RWPE2 (cell line): ENCODE data around the gene VWA3A.
A peak's percentile ranks its signal among the peaks of the same experiment; 100 is the strongest.
"Not testable (repeated sequence)": the region's sequence is repeated elsewhere in the genome, so short reads cannot be mapped to it uniquely, and the experiment has no call there.

ENCODE experiments used
- ATAC-seq: fragments of 200-7000 bp; cut with Tn5 transposase; 3 replicates; pipeline ENCODE4 v1.9.1; 2021; ENCODE audit warnings: low read depth
- DNase-seq: peaks from one replicate; pipeline ENCODE4 v3.0.0-alpha.2; 2020; ENCODE audit warnings: low spot score
- H3K27ac ChIP-seq: fragments of 450-650 bp; 2 replicates; pipeline ENCODE4 v1.5.1; 2017; ENCODE audit warnings: mild to moderate bottlenecking; ENCODE audit not compliant: poor library complexity, severe bottlenecking
- H3K27me3 ChIP-seq: fragments of 250-450 bp; sonication (Bioruptor Pico); 2 replicates; pipeline ENCODE4 v1.5.1; 2021; ENCODE audit warnings: mild to moderate bottlenecking, moderate library complexity; ENCODE audit not compliant: insufficient read depth, poor library complexity, severe bottlenecking
- H3K36me3 ChIP-seq: fragments of 250-450 bp; sonication (Bioruptor Pico); 2 replicates; pipeline ENCODE4 v1.5.1; 2020; ENCODE audit warnings: low read depth, mild to moderate bottlenecking, moderate library complexity
- H3K4me1 ChIP-seq: fragments of 250-450 bp; sonication (Bioruptor Pico); 2 replicates; pipeline ENCODE4 v1.5.1; 2021; ENCODE audit warnings: mild to moderate bottlenecking, moderate library complexity; ENCODE audit not compliant: insufficient read depth, poor library complexity, severe bottlenecking
- H3K4me3 ChIP-seq: fragments of 250-450 bp; sonication (Bioruptor Pico); 2 replicates; pipeline ENCODE4 v1.5.1; 2021; ENCODE audit warnings: mild to moderate bottlenecking, moderate library complexity; ENCODE audit not compliant: severe bottlenecking
- H3K9me3 ChIP-seq: fragments of 250-450 bp; sonication (Bioruptor Pico); 2 replicates; pipeline ENCODE4 v1.5.1; 2021; ENCODE audit warnings: mild to moderate bottlenecking, moderate library complexity; ENCODE audit not compliant: severe bottlenecking
- TF ChIP-seq, protein P1 (sequence below): fragments of 450-650 bp; IDR thresholded peaks from one replicate; pipeline ENCODE4 v1.5.1; 2017; ENCODE audit warnings: mild to moderate bottlenecking, moderate library complexity; ENCODE audit not compliant: poor library complexity, severe bottlenecking

The VWA3A gene

DNA sequence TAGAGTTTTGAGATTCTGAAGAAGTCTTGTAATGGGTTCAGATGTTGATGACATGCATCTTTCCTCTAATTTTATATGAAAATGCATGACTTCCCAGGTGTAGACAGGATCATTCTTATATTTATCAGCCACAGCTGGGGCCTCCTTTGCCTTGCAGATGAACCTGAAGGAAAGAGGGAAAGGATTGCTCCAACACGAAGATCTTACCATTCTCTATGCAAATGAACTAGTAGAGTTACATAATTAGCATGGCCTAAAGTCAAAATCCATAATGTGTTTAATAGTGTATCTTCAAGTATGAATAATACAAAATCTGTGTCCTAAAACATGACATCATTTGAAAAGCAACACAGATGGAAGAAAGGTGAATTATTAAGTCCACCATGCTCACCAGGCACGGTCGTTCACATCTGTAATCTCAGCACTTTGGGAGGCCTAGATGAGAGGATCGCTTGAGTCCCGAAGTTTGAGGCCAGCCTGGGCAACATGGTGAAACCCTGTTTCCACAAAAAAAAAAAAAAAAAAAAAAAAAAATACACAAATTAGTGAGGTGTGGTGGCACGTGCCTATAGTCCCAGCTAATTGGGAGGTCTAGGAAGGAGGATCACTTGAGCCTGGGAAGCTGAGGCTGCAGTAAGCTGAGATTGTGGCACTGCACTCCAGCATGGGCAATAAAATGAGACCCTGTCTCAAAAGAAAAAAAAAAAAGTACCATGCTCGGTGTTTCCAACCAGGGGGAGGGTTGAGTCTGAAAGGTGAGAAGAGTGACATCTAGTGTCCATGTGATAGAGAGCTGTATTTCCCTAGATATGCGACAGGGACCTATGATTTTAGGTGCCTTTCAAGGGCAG lies 6.3 kb downstream of the VWA3A start:
- Histone ChIP-seq H3K36me3 (no peaks in the 10 kb centered on the region), H3K27ac (no peak overlapping the region), H3K27me3 (no peaks in the 10 kb centered on the region), H3K4me1 (no peaks in the 10 kb centered on the region), H3K9me3 (no peaks in the 10 kb centered on the region), H3K4me3 (no peak overlapping the region)
- TF ChIP-seq, protein P1, sequence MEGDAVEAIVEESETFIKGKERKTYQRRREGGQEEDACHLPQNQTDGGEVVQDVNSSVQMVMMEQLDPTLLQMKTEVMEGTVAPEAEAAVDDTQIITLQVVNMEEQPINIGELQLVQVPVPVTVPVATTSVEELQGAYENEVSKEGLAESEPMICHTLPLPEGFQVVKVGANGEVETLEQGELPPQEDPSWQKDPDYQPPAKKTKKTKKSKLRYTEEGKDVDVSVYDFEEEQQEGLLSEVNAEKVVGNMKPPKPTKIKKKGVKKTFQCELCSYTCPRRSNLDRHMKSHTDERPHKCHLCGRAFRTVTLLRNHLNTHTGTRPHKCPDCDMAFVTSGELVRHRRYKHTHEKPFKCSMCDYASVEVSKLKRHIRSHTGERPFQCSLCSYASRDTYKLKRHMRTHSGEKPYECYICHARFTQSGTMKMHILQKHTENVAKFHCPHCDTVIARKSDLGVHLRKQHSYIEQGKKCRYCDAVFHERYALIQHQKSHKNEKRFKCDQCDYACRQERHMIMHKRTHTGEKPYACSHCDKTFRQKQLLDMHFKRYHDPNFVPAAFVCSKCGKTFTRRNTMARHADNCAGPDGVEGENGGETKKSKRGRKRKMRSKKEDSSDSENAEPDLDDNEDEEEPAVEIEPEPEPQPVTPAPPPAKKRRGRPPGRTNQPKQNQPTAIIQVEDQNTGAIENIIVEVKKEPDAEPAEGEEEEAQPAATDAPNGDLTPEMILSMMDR, result peak; percentile 80
- DNase-seq (no peak), ATAC-seq (peak; percentile 74)

DNA sequence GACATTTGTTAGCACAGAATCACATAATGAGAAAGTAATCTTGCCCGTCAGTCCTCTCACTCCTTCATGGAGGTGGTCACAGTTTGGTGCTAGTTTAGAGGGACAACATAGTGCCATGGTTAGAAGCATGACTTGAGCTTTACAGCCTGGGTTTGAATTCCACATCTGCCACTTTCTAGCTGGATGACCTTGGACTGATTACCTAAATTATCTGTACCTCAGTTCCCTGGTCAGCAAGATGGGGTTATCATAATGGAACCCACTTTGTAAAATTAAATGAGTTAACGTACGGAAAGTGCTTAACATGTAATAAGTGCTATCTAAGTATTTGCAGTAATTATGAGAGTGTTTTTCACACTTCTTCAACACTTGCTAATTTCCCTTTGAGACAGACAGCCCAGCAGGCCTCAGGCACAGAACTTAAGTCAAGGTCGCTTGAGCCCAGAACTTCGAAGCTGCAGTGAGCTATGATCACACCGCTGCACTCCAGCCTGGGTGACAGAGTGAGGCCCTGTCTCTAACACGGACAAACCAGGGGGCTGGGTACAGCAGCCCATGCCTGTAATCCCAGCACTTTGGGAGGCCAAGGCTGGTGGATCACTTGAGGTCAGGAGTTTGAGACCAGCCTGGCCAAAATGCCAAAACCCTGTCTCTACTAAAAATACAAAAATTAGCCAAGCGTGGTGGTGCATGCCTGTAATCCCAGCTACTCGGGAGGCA lies 7.1 kb downstream of the VWA3A start:
- Histone ChIP-seq H3K27me3 (no peaks in the 10 kb centered on the region), H3K4me3 (no peak overlapping the region), H3K4me1 (no peaks in the 10 kb centered on the region), H3K9me3 (no peaks in the 10 kb centered on the region), H3K27ac (no peak overlapping the region), H3K36me3 (no peaks in the 10 kb centered on the region)
- TF ChIP-seq, protein P1, result peak; percentile 41
- DNase-seq (no peak), ATAC-seq (no peak)

DNA sequence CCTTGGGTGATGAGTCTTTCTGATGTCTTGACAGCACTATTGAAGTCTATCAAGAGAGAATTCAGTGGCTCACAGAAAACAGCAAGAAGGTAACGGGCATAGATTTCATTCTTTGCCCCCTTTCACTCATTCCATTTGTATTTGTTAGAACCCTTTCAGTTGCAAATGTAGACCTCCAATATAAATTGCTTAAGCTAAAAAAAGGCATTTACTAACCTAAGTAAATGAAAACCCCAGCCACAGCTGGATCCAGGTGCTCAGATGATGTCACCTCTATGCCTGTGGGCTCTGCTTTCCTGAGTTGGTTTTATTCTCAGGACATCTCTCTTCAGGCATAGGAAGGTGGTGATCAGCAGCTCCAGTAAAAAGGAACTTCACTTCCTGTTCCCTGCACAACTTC lies 11.1 kb downstream of the VWA3A start:
- DNase-seq (no peak), ATAC-seq (no peak)
- TF ChIP-seq, protein P1, result no peak

DNA sequence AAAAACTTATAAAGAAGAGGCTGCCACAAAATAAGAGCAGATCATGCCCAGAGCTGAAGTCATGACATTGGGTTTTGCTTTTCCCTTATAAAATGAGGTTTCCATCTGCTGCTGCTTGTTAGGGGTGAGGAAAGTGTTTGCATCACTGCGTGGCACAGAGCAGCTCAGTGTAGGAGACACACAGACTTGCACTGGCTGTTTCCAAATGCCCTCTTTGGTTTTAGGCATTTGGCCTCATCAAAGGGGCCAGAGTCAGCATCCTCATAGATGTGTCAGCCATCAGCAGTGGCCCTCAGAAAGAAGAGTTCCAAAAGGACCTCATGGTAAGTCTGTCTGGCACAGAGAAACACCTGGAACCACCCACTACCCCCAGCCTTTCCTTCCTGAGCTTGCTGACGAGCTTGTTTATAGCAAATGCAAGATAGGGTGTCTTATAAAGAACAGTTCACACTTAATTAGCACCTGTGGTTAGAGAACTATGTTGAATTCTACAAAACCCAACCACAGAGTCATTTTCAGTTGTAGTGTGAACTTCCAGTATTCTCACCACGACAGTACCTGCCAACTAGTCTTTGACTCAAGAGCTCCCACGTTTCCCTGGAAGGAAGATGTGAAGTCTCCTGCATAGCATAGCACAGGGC lies 17.0 kb downstream of the VWA3A start:
- no peak for DNase-seq
- no peaks in the 10 kb centered on the region for H3K9me3 ChIP-seq
- TF ChIP-seq, protein P1, result no peak
- no peaks in the 10 kb centered on the region for H3K4me1 ChIP-seq
- no peak overlapping the region for H3K4me3 ChIP-seq
- no peak for ATAC-seq
- no peak overlapping the region for H3K27ac ChIP-seq
- H3K27me3 ChIP-seq, result no peaks in the 10 kb centered on the region
- H3K36me3 ChIP-seq, result no peaks in the 10 kb centered on the region

More for the DNA sequence above, 11.1 kb downstream of the VWA3A start:
- Histone ChIP-seq H3K4me1 (no peaks in the 10 kb centered on the region), H3K27me3 (no peaks in the 10 kb centered on the region), H3K9me3 (no peaks in the 10 kb centered on the region), H3K27ac (no peak overlapping the region), H3K4me3 (no peak overlapping the region), H3K36me3 (no peaks in the 10 kb centered on the region)

DNA sequence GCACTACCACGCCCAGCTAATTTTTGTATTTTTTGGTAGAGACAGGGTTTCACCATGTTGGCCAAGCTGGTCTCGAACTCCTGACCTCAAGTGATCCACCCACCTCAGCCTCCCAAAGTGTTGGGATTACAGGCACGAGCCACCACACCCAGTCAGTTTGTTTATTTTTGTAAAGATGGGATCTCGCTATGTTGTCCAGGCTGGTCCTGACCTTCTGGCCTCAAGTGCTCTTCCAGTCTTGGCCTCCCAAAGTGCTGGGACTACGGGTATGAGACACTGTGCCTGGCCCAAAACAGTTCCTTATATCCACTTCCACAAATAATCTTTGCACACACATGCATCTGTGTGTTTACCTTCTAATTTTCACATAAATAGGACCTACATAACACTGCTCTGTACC lies 19.3 kb downstream of the VWA3A start:
- not testable (repeated sequence) for H3K9me3 ChIP-seq

More for the DNA sequence above, 19.3 kb downstream of the VWA3A start:
- H3K27ac ChIP-seq, H3K27me3 ChIP-seq, H3K36me3 ChIP-seq, DNase-seq, ATAC-seq, H3K4me3 ChIP-seq, H3K4me1 ChIP-seq: not testable (repeated sequence)
